Left ventricle myocardium inferior (tissue), 1 donor: ENCODE measurements around the gene SLC38A2. TPM values are rescaled to one million over a fixed set of nuclear protein-coding genes. Genes with fewer than 3 reads are reported as not detected.

Experiments used
- DNase-seq: peaks from one replicate; pipeline ENCODE4 v3.0.0-alpha.2; 2020
- H3K27ac ChIP-seq: fragments of 200-600 bp; replicated peaks from 2 replicates; pipeline ENCODE4 v1.8.0; 2021
- H3K27me3 ChIP-seq: fragments of 200-600 bp; 2 replicates; pipeline ENCODE4 v1.8.0; 2021; ENCODE audit warnings: low read depth
- H3K36me3 ChIP-seq: fragments of 200-600 bp; 2 replicates; pipeline ENCODE4 v1.8.0; 2021
- H3K4me1 ChIP-seq: fragments of 200-600 bp; 2 replicates; pipeline ENCODE4 v1.8.0; 2021
- H3K4me3 ChIP-seq: fragments of 200-600 bp; 2 replicates; pipeline ENCODE4 v1.8.0; 2021; ENCODE audit warnings: mild to moderate bottlenecking, moderate library complexity
- H3K9me3 ChIP-seq: fragments of 200-600 bp; replicated peaks from 2 replicates; pipeline ENCODE4 v1.8.0; 2021
- intact Hi-C: fragments of 100-400 bp; cut with micrococcal nuclease; formaldehyde crosslinking; loops from one replicate; pipeline ENCODE4 v1.11.0; 2022
- total RNA-seq: library from RNA; stranded (reverse); fragmentation: NEBNext Ultra II Directional; extraction: Animal tissue kit (Norgen Biotek cat#: 25700); gene quantifications from one replicate; pipeline ENCODE4 v1.2.1, GENCODE V29; 2021
- TF ChIP-seq, protein P1 (sequence below): fragments of 200-600 bp; IDR thresholded peaks from 2 replicates; pipeline ENCODE4 v1.8.0; 2021; ENCODE audit warnings: antibody characterized with exemption, mild to moderate bottlenecking, borderline replicate concordance
- donor health status: DM: no; HTN: yes; CAD: no; lungs with severe emphysema.

SLC38A2 gene
- total RNA-seq, 1 donor from 2014 or later = 129 TPM

DNA sequence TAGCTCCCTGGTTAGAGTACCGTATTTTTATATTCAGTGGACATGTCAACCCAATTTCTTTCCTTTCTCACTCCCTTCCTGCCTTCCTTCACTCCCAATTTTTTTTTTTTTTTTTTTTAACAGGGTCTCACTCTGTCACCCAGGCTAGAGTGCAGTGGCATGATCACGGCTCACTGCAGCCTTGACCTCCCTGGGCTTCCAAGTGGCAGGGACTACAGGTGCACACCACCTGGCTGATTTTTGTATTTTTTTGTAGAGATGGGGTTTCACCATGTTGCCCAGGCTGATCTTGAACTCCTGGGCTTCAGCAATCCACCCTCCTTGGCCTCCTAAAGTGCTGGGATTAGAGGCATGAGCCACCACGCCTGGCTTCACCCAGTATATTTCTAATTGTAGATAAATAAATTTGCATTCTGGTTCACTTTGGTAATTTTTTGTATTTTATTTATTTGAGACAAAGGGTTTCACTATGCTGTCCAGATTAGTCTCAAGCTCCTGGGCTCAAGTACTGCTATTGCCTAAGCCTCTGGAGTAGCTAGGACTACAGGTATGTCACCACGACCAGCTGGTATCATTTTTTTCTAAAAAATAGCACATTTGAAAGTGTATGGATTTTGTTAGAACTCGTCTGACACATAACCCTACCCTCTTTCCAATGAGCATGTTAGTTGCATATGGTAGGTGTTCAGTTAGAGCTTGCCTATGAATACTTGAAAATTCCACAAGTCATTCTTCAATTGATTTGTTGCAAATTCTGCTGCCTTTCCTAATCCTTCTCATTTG is 15.7 kb downstream of the SLC38A2 start:
- intact Hi-C loops = no loop called here
- Histone ChIP-seq H3K27ac (no peak overlapping the region), H3K9me3 (no peaks in the 10 kb centered on the region), H3K36me3 (peaks cover 35% of the 10 kb centered on the region), H3K4me1 (peaks cover 28% of the 10 kb centered on the region), H3K27me3 (no peaks in the 10 kb centered on the region), H3K4me3 (no peak overlapping the region)
- TF ChIP-seq, protein P1, sequence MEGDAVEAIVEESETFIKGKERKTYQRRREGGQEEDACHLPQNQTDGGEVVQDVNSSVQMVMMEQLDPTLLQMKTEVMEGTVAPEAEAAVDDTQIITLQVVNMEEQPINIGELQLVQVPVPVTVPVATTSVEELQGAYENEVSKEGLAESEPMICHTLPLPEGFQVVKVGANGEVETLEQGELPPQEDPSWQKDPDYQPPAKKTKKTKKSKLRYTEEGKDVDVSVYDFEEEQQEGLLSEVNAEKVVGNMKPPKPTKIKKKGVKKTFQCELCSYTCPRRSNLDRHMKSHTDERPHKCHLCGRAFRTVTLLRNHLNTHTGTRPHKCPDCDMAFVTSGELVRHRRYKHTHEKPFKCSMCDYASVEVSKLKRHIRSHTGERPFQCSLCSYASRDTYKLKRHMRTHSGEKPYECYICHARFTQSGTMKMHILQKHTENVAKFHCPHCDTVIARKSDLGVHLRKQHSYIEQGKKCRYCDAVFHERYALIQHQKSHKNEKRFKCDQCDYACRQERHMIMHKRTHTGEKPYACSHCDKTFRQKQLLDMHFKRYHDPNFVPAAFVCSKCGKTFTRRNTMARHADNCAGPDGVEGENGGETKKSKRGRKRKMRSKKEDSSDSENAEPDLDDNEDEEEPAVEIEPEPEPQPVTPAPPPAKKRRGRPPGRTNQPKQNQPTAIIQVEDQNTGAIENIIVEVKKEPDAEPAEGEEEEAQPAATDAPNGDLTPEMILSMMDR = no peak
- no peak for DNase-seq

DNA sequence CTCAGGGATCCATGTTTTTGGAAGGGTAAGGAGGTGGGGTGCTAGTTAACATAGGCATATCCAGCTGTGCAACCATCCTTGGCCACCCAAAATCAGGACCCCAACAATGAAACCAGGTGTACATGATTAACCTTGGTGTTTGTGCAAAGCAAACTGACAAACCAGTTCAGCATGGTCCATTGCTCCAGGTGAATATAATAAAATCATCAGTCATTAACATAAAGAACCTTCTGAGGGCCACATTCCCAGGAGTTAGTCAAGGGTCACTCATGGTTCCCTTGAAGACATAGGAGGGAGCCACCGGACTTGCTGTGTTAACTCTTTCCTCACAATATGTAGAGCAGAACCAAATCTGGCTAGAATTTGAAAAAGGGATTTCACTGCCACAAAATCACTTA is 17.8 kb downstream of the SLC38A2 start:
- Histone ChIP-seq H3K27me3 (no peaks in the 10 kb centered on the region), H3K4me1 (peaks cover 7% of the 10 kb centered on the region), H3K9me3 (no peaks in the 10 kb centered on the region), H3K4me3 (no peak overlapping the region), H3K27ac (no peak overlapping the region), H3K36me3 (peaks cover 14% of the 10 kb centered on the region)
- intact Hi-C loops = no loop called here
- DNase-seq = no peak
- TF ChIP-seq, protein P1 = no peak

DNA sequence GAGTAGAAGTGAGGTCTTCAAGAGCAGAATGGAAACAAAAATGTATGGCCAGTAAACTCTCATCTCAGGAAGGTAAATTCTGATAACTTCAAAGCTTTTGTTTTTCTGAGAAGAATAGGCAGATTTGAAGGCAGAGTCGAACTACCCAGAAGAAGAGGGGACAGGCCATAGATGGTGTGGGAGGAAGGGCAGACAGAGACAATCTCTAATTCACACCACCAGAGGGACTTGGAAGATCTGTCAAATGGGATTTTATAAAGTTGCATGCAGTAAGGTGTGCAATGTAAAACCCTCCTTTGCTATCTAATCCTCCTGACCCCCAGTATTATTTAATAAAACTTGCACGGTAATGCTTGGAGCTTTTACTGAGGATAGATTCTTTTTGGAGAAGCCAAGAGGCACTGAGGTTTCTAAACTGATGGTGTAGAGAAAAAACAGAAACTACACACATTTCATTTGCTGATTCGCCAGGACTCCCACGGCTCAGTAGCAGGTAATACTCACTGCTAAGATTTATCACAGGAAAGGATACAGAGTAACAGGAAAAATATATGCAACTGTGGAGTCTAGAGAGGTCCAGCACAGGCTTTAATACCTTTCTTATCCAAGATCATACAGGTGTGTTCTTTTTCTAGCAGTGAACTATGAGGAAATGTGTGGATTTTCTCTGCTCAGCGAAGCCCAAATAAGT is 18.3 kb downstream of the SLC38A2 start:
- Histone ChIP-seq H3K27ac (no peak overlapping the region), H3K4me1 (peaks cover 3% of the 10 kb centered on the region), H3K27me3 (no peaks in the 10 kb centered on the region), H3K9me3 (no peaks in the 10 kb centered on the region), H3K36me3 (peaks cover 9% of the 10 kb centered on the region), H3K4me3 (no peak overlapping the region)
- no peak for DNase-seq
- intact Hi-C loops = no loop called here
- TF ChIP-seq, protein P1 = peak; percentile 35

DNA sequence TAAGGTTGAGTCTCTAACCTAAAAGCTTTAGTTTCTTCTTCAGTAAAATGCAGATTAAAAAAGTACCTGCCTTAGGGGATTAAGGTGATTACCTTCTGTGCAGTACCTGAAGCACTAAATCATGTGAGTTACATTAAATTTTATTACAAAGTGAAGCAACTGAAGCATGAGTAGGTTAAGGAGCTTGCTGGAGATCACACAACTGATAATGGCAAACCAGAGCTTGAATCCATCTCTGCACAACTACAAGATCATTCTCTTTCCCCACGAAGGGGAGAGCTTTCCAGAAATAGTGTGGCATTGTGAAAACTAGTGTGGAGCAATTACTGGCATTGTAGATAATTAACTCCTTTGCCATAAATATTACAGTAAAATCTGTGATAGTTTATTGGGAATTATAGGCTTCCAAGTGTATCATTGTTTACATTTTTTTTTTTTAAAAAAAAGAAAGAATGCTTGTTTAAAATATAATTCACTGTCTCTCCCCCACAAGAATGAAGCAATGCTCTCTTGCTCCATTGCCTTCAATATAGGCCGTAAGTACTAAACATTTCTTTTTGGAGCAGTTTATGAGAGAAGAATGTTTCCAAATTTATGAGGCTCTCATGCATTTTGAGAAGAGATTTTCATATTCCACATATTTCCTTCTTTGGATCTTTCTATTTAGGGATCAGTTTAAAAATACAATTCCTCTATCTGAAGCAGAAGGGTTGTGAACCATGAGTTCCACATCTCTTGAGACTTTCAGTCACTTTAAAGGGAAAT is 20.5 kb downstream of the SLC38A2 start:
- H3K4me1 ChIP-seq = no peaks in the 10 kb centered on the region
- H3K27me3 ChIP-seq = no peaks in the 10 kb centered on the region
- DNase-seq = no peak
- H3K27ac ChIP-seq = peak overlapping the region; percentile 10
- no peaks in the 10 kb centered on the region for H3K9me3 ChIP-seq
- no peaks in the 10 kb centered on the region for H3K36me3 ChIP-seq
- TF ChIP-seq, protein P1 = no peak
- intact Hi-C loops = no loop called here
- no peak overlapping the region for H3K4me3 ChIP-seq

DNA sequence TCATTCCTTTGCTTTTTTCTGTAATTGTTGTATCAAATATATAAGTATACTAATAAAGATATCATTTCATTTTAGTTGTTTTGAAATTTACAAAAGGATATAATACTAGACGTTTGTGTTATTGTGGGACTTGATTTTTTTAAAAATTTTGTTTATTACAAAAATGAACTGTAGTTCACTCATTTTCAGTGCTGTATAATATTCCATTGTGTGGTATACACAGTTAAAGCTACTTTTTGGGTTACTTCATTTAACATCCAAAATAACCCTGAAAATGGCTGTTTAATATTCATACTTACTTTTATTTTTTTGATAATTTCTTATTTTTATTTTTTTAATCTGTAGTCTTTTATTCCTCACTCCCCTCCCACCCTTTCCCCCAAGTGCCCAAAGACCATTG is 21.4 kb downstream of the SLC38A2 start:
- TF ChIP-seq, protein P1 = no peak
- Histone ChIP-seq H3K4me1 (no peaks in the 10 kb centered on the region), H3K4me3 (no peak overlapping the region), H3K36me3 (no peaks in the 10 kb centered on the region), H3K9me3 (no peaks in the 10 kb centered on the region), H3K27me3 (no peaks in the 10 kb centered on the region), H3K27ac (no peak overlapping the region)
- intact Hi-C loops = no loop called here
- no peak for DNase-seq
